ENCODE data around the gene BRD3.

BRD3 gene

DNA sequence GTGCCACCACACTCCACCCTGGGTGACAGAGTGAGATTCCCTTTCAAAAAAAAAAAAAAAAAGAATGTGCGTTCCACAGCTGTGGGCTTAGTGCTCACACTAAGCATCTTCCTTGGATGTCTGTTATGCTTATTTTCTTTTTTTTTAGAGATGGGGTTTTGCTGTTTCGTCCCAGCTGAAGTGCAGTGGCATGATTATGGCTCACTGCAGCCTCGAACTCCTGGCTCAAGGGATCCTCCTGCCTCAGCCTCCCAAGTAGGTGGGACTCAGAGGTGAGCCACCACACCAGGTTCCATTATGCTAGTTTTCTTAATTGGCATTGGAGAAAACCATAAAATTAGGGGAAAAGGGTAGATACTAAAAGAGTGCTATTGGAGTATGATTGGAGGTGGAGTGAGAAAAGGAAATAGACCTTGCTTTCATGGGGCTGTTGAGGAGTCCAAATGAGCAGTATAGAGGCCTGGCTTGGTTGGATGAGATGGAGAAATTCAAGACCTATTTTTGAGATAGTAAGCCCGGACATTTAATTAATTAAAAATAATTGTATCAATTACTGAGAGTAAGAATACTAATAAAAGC, 43.5 kb downstream of the BRD3 start:
- peaks cover 11 to 15% of the 10 kb centered on the region in 2 experiments for H3K4me1 ChIP-seq (ENCODE audit: control insufficient read depth in 1 of 2, insufficient read depth in 1 of 2, low read depth in 1 of 2, low read length in 1 of 2)
- peak overlapping the region; percentile 76 to 95 for H3K4me3 ChIP-seq (ENCODE audit: low read depth in 1 of 2, low read length in 1 of 2)
- H3K9me3 ChIP-seq = no peaks in the 10 kb centered on the region
- TF ChIP-seq, protein P1, sequence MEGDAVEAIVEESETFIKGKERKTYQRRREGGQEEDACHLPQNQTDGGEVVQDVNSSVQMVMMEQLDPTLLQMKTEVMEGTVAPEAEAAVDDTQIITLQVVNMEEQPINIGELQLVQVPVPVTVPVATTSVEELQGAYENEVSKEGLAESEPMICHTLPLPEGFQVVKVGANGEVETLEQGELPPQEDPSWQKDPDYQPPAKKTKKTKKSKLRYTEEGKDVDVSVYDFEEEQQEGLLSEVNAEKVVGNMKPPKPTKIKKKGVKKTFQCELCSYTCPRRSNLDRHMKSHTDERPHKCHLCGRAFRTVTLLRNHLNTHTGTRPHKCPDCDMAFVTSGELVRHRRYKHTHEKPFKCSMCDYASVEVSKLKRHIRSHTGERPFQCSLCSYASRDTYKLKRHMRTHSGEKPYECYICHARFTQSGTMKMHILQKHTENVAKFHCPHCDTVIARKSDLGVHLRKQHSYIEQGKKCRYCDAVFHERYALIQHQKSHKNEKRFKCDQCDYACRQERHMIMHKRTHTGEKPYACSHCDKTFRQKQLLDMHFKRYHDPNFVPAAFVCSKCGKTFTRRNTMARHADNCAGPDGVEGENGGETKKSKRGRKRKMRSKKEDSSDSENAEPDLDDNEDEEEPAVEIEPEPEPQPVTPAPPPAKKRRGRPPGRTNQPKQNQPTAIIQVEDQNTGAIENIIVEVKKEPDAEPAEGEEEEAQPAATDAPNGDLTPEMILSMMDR (IDR thresholded peaks at IDR 0.05) = no peak
- H3K27me3 ChIP-seq = no peaks in the 10 kb centered on the region
- H3K36me3 ChIP-seq = peaks cover 9% of the 10 kb centered on the region
- H3K27ac ChIP-seq = peak overlapping the region; percentile 74

DNA sequence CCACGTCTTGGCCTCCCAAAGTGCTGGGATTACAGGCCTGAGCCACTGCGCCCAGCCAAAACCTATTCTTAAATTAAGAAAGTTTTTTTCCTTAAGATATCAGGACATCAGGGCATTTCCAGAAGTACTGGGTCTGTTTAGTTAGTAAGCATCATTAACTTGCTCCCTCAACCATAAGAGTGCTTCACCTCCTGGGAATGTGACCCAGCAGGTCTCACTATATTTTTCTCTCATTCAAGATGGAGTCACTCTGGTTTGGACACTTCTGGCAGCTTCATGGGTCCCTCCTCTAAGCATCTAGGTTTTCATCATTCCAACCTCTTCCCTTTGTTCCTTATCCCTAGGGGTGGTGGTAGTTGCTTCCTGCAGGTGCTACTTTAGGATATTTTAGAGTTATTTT, 52.9 kb downstream of the BRD3 start:
- Histone ChIP-seq H3K27me3 (peaks cover 13% of the 10 kb centered on the region), H3K36me3 (no peaks in the 10 kb centered on the region), H3K4me1 (ENCODE audit: control insufficient read depth in 1 of 2, insufficient read depth in 1 of 2, low read depth in 1 of 2, low read length in 1 of 2) (no peaks in the 10 kb centered on the region), H3K9me3 (peaks cover 4% of the 10 kb centered on the region), H3K27ac (no peak overlapping the region), H3K4me3 (ENCODE audit: low read depth in 1 of 2, low read length in 1 of 2) (no peak overlapping the region)
- TF ChIP-seq, protein P1 (IDR thresholded peaks at IDR 0.05) = no peak

DNA sequence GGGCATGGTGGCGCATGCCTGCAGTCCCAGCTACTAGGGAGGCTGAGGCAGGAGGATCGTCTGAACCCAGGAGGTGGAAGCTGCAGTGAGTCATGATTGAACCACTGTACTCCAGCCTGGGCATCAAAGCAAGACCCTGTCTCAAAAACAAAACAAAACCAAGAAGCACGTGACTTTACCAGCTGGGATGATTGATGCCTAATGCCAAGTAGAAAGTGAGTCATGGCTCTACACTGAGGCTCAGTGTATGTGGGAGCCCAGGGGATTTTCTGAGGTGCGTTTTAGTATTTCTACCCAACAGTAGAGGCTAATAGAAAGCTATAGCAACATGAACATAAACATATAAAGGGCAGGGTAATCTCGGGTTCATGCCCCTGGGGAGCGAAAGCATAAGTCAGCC, 56.4 kb downstream of the BRD3 start:
- no peaks in the 10 kb centered on the region for H3K36me3 ChIP-seq
- H3K4me1 ChIP-seq (ENCODE audit: control insufficient read depth in 1 of 2, insufficient read depth in 1 of 2, low read depth in 1 of 2, low read length in 1 of 2) = no peaks in the 10 kb centered on the region
- no peak overlapping the region for H3K27ac ChIP-seq
- no peak overlapping the region for H3K4me3 ChIP-seq (ENCODE audit: low read depth in 1 of 2, low read length in 1 of 2)
- TF ChIP-seq, protein P1 (IDR thresholded peaks at IDR 0.05) = no peak
- peaks cover 4% of the 10 kb centered on the region for H3K9me3 ChIP-seq
- peaks cover 43% of the 10 kb centered on the region for H3K27me3 ChIP-seq

DNA sequence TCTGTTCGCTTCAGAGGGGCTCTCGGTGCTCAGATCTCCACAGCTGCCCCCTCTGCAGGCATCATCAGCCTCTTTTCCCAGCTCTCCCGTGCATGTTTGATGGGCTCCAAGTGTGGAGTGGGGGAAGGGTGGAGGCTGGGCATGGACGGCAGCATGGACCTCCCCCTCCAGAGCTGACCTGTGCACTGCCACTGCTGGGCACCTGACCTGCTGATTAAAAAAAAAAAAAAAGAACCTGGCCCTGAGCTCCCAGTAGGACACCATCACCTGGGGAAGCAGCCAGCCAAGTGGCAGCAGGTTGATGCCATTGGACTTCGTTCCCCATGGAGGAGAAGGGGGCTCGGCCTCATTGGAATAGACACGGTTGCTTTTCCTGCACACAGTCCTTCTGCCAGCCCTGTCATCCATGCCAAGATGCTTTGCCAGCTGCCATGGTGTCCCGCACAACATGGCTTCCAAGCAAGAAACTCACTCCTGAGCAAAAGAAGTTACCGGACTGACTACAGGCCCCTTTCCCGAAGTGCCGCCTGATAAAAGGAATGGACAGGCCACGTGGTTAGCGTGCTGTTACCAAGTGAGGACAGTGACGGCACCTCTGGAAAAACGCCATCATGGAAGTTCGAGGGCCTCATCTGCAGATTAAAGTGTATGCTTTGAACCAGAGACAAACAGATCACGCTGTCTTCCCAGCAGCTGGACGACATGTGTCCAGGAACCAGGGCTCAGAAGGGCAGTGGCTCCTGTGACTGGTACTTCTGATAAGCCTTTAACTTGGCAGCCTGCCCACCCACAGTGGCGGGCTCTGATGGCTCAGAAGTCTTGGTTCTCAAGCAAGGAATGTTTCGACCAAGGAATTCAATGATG, 57.3 kb downstream of the BRD3 start:
- Histone ChIP-seq H3K4me3 (ENCODE audit: low read depth in 1 of 2, low read length in 1 of 2) (no peak overlapping the region), H3K4me1 (ENCODE audit: control insufficient read depth in 1 of 2, insufficient read depth in 1 of 2, low read depth in 1 of 2, low read length in 1 of 2) (no peaks in the 10 kb centered on the region), H3K27me3 (peaks cover 43% of the 10 kb centered on the region), H3K27ac (no peak overlapping the region), H3K36me3 (no peaks in the 10 kb centered on the region), H3K9me3 (peaks cover 4% of the 10 kb centered on the region)
- TF ChIP-seq, protein P1 (IDR thresholded peaks at IDR 0.05) = no peak

DNA sequence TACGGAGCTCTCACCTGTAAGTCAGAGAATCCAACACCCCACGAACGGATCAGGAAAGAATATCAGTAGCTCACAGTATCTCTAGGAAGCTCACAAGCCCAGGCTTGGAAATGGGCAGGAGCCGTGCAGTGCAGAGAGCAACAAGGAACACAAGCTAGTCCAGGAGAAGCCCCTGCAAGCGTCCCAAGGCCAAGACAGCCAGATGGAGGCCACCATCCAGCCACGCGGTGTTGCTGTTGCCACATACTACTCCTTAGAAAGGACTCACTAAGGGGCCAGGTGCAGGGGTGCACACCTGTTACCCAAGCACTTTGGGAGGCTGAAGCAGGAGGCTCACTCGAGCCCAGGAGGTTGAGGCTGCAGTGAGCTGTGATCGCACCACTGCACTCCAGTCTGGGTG, 60.3 kb downstream of the BRD3 start:
- no peak overlapping the region for H3K4me3 ChIP-seq (ENCODE audit: low read depth in 1 of 2, low read length in 1 of 2)
- no peak overlapping the region for H3K27ac ChIP-seq
- TF ChIP-seq, protein P1 (IDR thresholded peaks at IDR 0.05) = no peak
- H3K4me1 ChIP-seq (ENCODE audit: control insufficient read depth in 1 of 2, insufficient read depth in 1 of 2, low read depth in 1 of 2, low read length in 1 of 2) = no peaks in the 10 kb centered on the region
- H3K27me3 ChIP-seq = peaks cover 43% of the 10 kb centered on the region
- no peaks in the 10 kb centered on the region for H3K36me3 ChIP-seq
- no peaks in the 10 kb centered on the region for H3K9me3 ChIP-seq

All from neutrophil (primary cell).